GM12891 (cell line): ENCODE data around the gene BANF2.

ENCODE experiments used
- POLR2A ChIP-seq: IDR thresholded peaks from 2 replicates; pipeline ENCODE4 v1.6.1; 2011; ENCODE audit warnings: low read depth, low read length, control low read depth
- POLR2AphosphoS5 ChIP-seq: IDR thresholded peaks from 2 replicates; pipeline ENCODE4 v1.6.1; 2011; ENCODE audit warnings: low read depth, low read length, control low read depth

DNA sequence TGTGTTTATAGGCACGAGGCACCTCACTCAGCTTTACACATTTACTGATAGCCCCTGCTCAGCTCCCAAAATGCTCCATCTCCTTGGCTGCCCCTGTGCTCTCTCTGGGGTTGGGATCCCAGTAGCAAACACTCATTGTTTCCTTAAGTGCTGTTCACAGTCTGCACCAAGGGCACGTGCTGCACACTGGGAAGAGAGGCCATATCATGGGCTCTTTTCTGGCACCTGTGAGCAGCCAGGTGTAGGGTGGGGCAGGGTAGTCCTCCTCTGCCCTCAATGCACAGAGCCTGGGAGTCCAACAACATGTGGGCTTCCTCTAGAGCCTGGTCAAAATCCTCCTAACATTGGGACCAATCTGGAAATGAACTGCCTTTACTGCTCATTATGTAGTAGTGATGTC, 67.9 kb downstream of the BANF2 start:
- no peak for TF ChIP-seq POLR2A
- TF ChIP-seq POLR2AphosphoS5: no peak
